ENCODE measurements around the gene KRTAP3-1. TPM values are rescaled to one million over a fixed set of nuclear protein-coding genes. Genes with fewer than 3 reads are reported as not detected.
A peak's percentile ranks its signal among the peaks of the same experiment; 100 is the strongest.
"Not testable (repeated sequence)": the region's sequence is repeated elsewhere in the genome, so short reads cannot be mapped to it uniquely, and the experiment has no call there.

The KRTAP3-1 gene
- total RNA-seq (2014; rRNA removed; shearing (Covaris generic)) = not detected in 2 replicates

DNA sequence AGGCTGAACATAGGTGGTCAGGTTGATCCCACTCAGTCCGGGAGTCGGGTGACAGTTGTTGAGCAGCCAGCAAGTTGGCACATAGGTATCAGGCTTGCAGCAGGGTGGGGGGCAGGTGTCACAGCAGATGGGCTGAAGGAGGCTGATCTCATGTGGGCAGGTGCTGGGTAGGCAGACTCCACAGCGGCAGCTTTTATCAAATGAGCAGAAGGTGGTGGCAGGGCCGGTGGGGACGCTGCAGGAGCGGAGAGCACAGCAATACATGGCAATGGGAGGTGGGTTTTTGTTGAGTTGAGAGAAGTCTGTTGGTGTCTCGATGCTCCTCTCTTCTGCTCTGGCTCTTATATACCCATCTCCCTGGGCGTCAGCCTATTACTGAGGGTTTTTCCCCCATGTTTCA lies at the start of gene KRTAP3-1:
KRTAP3-1 (minus strand) TSS at position 318 of the 400 bp plus-strand sequence; CDS start at position 264, 54 bp downstream.
- DNase-seq (ENCODE audit: low read depth) = no peak

DNA sequence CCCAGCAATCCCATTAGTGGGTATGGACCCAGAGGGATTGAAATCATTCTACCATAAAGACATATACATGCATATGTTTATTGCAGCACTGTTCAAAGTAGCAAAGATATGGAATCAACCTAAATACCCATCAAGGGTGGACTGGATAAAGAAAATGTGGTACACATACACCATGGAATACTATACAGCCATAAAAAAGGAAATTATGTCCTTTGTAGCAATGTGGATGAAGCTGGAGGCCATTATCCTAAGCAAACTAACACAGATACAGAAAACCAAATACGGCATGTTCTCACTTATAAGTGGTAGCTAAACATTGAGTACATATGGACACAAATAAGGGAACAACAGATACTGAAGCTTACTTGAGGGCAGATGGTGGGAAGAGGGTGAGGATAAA lies 48.6 kb upstream of the KRTAP3-1 start:
- DNase-seq (ENCODE audit: low read depth) = no peak

DNA sequence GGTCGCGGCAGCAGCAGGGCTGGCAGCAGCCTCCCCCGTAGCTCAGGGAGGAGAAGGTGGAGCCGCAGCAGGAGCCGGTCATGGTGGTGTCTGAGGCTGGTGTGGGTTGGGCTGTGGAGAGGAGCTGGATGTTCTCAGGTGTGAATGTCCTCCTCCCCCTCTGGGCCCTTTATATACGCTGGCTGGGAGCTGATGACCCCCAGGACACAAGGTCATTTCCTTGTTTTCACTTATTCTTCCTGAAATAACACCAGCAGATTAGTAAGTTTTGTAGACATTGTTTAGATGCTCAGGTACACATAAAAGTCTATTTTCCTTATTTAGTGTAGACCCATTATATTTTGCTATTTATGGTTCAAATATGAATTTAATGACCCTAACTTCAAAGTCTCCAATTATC lies 46.2 kb upstream of the KRTAP3-1 start, which contains the start of gene KRTAP2-2:
KRTAP2-2 (minus strand) TSS at position 101 of the 400 bp plus-strand sequence; CDS start at position 82, 19 bp downstream.
- DNase-seq (ENCODE audit: low read depth) = not testable (repeated sequence)

DNA sequence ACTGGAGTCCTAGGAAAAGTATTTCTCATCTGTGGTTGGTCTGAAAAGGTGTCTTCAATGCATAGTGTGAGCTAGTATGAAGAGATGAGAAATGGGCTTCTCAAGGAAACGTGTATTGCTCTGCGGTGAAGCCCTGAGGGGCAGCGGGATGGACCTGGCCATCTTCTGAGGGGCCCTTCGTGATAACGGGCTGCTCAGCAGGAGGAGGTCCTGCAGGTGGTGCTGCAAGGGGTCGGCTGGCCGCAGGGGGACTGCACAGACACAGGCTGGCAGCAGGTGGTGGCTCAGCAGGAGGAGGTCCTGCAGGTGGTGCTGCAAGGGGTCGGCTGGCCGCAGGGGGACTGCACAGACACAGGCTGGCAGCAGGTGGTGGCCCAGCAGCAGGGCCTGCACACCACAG lies 45.6 kb upstream of the KRTAP3-1 start:
- not testable (repeated sequence) for DNase-seq (ENCODE audit: low read depth)

DNA sequence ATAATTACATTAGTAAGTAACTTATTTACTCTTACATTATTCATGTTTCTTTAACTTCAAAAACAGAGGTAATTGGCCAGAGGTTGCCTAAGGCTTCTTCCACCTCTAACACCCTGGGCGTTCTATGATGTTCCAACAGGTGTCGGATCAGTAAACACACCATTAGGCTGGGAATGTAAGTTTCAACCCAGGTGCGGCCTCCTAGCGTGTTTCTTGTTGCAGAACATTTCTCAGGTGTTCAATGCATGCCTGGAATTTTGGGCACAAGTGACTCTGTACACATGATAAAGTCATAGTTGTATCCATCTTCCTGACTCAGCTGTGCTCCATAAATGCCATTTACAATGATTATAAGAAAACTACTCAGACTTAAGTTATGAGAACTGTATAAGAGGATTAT lies 45.1 kb upstream of the KRTAP3-1 start:
- no peak for DNase-seq (ENCODE audit: low read depth)

DNA sequence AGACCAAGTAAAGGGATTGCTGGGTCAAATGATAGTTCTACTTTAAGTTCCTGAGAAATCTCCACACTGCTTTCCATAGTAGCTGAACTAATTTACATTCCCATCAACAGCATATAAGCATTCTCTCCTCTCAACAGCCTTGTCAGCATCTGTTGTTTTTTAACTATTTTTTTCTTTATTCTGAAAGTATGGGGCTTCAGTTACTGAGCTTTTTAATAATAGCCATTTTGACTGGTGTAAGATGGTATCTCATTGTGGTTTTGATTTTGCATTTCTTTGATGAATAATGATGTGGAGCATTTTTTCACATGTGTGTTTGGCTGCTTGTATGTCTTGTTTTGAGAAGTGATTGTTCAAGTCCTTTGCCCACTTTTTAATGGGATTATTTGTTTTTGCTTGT lies 43.6 kb upstream of the KRTAP3-1 start:
- DNase-seq (ENCODE audit: low read depth) = no peak

DNA sequence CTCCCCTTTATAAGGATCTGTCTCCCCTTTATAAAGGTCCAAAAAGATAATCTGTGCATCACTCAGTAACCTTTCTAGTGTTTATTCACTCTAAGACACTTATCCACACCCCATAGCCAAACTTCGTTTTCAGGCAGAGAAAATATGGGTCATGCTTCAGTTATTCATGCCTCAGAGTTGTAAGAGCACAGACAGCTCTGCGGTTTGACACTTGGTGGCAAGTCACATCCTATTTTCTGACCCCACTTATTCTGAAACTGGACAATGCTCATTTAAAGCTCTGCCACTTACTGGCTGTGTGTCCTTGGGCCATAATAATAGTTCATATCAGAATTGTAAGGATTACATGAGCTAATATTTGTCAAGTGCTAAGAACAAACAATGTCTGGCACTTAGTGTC lies 40.2 kb upstream of the KRTAP3-1 start:
- peak; percentile 57 for DNase-seq (ENCODE audit: low read depth)

DNA sequence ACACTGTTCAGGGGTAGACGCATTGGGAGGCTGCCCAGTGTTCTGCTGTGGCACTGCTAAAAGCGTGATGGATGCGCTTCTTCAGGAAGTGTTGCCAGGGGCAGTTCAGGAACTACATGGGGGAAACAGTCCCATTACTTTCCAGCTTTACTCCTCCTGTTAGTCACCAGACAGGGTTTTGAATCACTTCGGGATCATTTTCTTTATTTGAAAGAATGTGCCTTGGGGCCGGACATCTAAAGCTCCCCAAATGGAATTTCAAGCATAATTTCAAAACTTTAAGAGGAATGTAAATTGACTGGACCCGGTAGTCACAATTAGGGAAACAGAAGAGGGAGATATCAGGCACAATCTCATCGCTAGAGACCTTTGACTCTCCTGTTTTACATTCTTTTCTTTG lies 39.5 kb upstream of the KRTAP3-1 start:
- DNase-seq (ENCODE audit: low read depth) = peak; percentile 58

DNA sequence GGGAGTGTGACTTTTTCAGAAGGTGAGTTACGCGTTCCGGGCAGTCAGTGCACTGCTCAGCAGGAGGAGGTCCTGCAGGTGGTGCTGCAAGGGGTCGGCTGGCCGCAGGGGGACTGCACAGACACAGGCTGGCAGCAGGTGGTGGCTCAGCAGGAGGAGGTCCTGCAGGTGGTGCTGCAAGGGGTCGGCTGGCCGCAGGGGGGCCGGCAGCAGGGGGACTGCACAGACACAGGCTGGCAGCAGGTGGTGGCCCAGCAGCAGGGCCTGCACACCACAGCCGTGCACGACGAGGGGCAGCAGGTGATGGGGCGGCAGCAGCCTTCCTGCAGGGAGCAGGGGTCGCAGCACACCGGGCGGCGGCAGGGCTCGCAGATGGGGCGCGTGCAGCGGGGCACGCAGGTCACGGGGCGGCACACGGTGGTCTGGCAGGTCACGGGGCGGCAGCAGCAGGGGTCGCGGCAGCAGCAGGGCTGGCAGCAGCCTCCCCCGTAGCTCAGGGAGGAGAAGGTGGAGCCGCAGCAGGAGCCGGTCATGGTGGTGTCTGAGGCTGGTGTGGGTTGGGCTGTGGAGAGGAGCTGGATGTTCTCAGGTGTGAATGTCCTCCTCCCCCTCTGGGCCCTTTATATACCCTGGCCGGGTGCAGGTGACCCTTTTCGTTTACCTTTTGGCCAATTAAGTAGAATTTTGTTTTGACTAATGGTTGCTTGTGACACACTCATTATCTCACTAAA lies 38.0 kb upstream of the KRTAP3-1 start, which contains the start of gene KRTAP2-1:
KRTAP2-1 (minus strand) TSS at position 582 of the 731 bp plus-strand sequence; CDS start at position 533, 49 bp downstream.
- DNase-seq (ENCODE audit: low read depth) = not testable (repeated sequence)

DNA sequence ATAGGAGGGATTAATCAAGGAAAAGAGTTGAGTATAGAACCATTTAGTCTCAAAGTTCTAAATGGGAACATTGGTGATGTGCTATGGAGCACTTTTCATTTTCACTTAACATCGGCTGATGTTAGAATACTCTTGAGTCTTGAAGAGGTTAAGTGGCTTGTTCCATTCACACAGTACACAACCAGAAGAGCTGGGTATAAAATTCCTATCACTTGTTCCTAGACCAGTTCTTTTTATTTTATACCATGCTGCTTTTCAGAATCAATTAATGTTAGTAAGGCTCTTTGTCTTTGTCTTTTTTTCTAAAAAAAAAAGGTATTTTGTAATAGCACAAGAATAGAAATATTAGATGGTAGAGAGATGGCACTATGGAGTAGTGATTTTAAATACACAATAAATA lies 34.0 kb upstream of the KRTAP3-1 start:
- DNase-seq (ENCODE audit: low read depth) = no peak

DNA sequence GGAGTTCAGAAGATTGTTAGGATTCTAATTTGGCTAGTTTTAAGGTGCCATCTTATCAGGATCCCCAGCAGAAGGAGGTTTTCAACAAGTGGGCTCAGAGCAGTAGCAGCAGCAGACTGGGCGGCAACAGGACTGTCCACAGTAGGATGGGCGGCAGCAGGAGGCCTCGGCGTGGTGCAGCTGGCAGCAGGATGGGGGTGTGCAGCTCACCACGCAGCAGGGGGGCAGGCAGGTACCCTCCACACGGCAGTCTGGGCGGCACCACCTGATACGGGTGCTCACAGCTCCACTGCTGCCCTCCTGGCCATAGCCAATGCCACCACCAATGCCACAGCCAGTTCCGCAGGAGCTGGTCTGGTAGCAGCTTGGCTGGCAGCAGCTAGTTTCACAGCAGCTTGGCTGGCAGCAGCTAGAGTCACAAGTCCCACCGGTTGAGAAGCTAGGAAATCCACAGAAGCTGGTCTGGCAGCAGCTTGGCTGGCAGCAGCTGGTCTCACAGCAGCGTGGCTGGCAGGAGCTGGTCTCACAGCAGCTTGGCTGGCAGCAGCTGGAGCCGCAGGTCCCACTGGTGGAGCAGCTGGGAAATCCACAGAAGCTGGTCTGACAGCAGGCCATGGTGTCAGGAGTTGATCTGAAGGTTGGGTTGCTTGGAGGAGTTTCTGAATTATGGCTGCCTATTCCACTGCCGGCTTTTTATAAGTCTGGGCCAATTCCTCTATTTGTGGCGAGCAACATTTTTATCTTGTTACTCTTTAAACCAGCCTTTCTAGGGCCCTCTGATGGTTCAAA lies 32.0 kb upstream of the KRTAP3-1 start, which contains the start of gene KRTAP1-1:
KRTAP1-1 (minus strand) TSS at position 668 of the 789 bp plus-strand sequence; CDS start at position 615, 53 bp downstream.
- DNase-seq (ENCODE audit: low read depth) = not testable (repeated sequence)

DNA sequence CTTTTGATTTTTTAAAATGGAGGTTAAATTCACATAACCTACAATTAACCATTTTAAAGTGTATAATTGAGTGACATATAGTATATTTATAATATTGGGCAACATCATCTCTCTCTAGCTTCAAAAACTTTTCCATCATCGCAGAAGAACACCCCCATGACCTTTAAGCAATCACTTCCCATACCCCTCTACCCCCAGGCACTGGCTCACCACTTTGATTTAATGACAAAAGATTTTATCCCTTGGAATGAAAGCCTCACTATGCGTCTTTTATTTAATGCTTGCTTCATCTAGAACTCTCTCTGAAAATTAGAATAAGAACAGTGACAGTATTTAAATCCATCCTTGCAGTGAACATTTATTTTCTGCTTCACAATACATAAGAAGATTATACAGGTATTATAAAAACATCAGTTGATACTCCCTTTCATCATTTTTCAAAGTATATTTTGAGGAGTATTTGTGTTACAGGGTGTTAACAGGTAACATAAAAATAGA lies 29.0 kb upstream of the KRTAP3-1 start:
- no peak for DNase-seq (ENCODE audit: low read depth)

DNA sequence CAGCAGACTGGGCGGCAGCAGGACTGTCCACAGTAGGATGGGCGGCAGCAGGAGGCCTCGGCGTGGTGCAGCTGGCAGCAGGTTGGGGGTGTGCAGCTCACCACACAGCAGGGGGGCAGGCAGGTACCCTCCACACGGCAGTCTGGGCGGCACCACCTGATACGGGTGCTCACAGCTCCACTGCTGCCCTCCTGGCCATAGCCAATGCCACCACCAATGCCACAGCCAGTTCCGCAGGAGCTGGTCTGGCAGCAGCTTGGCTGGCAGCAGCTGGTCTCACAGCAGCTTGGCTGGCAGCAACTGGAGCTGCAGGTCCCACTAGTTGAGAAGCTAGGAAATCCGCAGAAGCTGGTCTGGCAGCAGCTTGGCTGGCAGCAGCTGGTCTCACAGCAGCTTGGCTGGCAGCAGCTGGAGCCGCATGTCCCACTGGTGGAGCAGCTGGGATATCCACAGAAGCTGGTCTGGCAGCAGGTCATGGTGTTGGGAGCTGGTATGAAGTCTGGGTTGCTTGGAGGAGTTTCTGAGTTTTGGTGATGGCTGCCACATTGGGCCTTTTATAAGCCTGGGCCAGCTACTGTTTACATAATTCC lies 25.5 kb upstream of the KRTAP3-1 start, which contains the start of gene KRTAP1-3:
KRTAP1-3 (minus strand) TSS at position 529 of the 590 bp plus-strand sequence; CDS start at position 476, 53 bp downstream.
- not testable (repeated sequence) for DNase-seq (ENCODE audit: low read depth)

DNA sequence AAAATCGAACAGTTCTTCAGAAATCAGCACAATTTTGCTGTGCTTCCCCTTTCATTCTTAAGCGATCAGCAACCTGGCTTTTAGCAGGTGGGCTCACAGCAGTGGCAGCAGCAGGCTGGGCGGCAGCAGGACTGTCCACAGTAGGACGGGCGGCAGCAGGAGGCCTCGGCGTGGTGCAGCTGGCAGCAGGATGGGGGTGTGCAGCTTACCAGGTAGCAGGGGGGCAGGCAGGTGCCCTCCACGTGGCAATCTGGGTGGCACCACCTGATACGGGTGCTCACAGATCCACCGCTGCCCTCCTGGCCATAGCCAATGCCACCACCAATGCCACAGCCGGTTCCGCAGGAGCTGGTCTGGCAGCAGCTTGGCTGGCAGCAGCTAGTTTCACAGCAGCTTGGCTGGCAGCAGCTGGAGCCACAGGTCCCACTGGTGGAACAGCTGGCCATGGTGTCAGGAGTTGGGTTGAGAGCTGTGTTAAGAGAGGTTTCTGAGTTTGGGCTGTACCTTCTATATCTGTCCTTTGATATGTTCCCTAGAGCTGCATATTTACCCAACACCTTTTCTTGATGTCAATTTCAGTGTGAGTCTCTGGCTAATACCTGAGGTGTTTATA lies 20.8 kb upstream of the KRTAP3-1 start, which contains the start of gene KRTAP1-4:
KRTAP1-4 (minus strand) TSS at position 563 of the 613 bp plus-strand sequence; CDS start at position 446, 117 bp downstream.
- no peak for DNase-seq (ENCODE audit: low read depth)

DNA sequence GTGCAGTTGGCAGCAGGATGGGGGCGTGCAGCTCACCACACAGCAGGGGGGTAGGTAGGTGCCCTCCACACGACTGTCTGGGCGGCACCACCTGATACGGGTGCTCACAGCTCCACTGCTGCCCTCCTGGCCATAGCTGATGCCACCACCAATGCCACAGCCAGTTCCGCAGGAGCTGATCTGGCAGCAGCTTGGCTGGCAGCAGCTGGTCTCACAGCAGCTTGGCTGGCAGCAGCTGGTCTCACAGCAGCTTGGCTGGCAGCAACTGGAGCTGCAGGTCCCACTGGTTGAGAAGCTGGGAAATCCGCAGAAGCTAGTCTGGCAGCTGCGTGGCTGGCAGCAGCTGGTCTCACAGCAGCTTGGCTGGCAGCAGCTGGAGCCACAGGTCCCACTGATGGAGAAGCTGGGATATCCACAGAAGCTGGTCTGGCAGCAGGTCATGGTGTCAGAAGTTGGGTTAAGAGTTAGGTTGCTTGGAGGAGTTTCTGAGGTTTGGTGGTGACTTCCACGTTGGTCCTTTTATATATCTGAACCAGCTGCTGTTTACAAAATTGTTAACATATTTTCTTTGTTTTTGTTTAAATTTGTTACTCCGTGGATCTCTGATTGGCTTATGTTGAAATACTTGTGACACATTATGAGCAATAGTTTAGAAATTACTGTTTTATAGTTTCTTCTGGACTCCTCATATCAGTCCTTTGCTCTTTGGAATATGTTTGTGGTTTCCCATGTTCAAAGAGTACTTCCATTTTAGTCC lies 18.0 kb upstream of the KRTAP3-1 start, which contains the start of gene KRTAP1-5:
KRTAP1-5 (minus strand) TSS at position 494 of the 757 bp plus-strand sequence; CDS start at position 441, 53 bp downstream.
- DNase-seq (ENCODE audit: low read depth) = no peak

DNA sequence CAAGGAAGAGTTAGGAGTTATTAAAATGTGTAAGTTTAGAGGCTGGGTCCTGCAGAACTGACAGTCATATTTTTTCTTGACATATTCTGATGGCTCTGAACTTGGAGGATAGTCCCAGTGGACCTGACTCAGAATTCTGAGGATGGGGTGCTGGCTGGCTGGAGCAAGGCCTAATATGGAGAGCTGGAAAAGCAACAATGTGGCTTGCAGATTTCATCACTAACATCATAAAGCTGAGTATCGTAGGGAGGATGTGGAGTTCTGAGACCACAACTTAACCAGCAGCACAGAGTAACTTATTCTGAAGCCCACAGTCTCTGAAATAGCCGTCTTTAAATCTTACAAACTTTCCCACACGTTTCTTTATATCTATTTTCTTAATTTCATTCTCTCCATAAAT lies 15.8 kb upstream of the KRTAP3-1 start:
- no peak for DNase-seq (ENCODE audit: low read depth)

DNA sequence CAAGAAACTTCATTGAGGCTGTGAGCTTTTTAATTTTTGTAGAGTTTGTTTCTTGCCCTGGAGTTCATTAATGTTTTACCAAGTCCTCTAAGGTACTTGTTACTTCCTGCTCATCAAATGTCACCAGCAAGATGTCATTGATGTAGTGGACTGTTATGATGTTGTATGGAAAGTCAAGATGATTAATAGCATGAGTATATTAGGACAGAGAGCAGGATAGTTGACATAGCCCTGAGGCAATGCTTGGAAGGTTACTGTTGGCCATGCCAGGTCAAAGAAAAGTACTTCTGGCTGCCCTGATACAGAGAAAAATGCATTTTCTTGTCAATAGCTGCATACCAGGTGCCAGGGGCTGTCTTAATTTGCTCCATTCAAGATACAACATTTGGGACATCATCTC lies 11.4 kb upstream of the KRTAP3-1 start:
- DNase-seq (ENCODE audit: low read depth) = no peak

DNA sequence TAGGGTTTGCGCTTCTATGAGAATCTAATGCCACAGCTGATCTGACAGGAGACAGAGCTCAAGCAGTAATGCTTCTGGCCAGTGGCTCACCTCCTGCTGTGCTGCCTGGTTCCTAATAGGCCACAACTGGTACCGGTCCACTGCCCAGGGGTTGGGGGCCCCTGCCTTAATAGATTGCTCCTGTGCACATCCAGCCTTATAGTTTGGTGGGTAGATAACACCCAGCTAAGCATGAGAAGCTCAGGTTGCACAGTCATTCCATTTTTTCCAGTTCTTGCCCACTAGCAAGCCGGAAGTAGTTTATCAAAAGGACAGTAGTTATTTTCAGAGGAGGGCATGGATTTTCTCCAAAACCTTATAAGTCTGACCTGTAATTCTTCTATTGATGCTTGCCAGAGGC lies 10.5 kb upstream of the KRTAP3-1 start:
- DNase-seq (ENCODE audit: low read depth) = no peak

DNA sequence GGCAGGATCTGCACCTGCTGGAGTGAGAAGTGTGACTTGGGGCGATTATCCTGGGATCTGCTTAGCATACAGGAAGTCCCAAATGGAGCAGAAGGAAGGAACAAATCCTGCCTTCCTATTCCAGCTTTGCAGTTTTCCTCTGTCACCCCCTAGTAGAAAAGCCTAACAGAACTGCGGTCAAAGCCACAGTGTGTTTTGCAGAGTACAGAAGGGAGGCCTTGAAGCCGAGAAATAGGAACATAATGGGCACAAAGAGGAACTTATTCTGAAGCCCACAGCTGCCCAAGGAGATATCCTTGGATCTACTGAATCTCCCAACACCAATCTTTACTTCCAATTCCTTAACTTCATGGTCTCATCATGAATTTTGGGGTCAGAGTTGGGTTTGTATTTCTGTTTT lies 9.6 kb upstream of the KRTAP3-1 start:
- DNase-seq (ENCODE audit: low read depth) = no peak

DNA sequence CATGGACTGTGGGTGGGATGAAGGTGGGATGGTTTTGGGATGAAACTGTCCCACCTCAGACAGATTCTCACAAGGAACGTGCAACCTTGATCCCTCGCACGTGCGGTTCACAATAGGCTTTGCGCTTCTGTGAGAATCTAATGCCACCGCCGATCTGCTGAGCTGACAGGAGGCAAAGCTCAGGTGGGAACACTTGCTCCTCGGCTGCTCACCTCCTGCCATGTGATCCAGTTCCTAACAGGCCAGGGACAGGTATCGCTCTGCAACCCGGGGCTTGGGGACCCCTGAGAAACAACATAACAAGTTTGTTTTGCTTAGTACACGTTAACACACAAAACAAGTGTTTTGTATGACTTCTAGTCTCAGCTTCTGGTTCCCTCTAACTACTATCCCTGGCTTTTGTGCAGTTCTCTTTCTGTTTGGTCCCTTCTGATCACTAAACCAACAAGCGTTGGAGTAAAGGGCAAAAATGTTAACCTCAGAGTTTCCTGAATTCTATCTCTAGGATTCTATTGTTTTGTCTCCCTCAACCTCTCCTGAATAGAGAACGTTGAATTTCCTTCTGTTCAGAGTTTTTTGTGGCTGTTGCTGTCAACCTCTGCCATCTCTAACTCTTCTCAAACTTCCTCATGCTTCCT lies 7.8 kb upstream of the KRTAP3-1 start:
- DNase-seq (ENCODE audit: low read depth) = no peak
